ENCODE data around the gene PDZRN4.
"Not testable (repeated sequence)": the region's sequence is repeated elsewhere in the genome, so short reads cannot be mapped to it uniquely, and the experiment has no call there.

PDZRN4 gene

GRCh38 chr12:41511247-41511646 is 323.1 kb downstream of the PDZRN4 start:
- no peak for DNase-seq (ENCODE audit: low spot score)

- no peak for DNase-seq (ENCODE audit: low spot score)
Observed at GRCh38 chr12:41512497-41512896, 324.4 kb downstream of the PDZRN4 start.

GRCh38 chr12:41514021-41514777 is 326.1 kb downstream of the PDZRN4 start:
- no peak for DNase-seq (ENCODE audit: low spot score)

- DNase-seq (ENCODE audit: low spot score) = no peak
Observed at GRCh38 chr12:41514907-41515306, 326.8 kb downstream of the PDZRN4 start.

- no peak for DNase-seq (ENCODE audit: low spot score)
Observed at GRCh38 chr12:41515953-41516352, 327.8 kb downstream of the PDZRN4 start.

- DNase-seq (ENCODE audit: low spot score) = no peak
Observed at GRCh38 chr12:41520869-41521268, 332.7 kb downstream of the PDZRN4 start.

GRCh38 chr12:41521872-41522379 is 333.8 kb downstream of the PDZRN4 start:
- DNase-seq (ENCODE audit: low spot score) = no peak

GRCh38 chr12:41527062-41527461 is 338.9 kb downstream of the PDZRN4 start:
- no peak for DNase-seq (ENCODE audit: low spot score)

GRCh38 chr12:41527534-41528116 is 339.5 kb downstream of the PDZRN4 start:
- no peak for DNase-seq (ENCODE audit: low spot score)

- no peak for DNase-seq (ENCODE audit: low spot score)
Observed at GRCh38 chr12:41528874-41529273, 340.8 kb downstream of the PDZRN4 start.

- no peak for DNase-seq (ENCODE audit: low spot score)
Observed at GRCh38 chr12:41530441-41530840, 342.3 kb downstream of the PDZRN4 start.

- peak; percentile 85 for DNase-seq (ENCODE audit: low spot score)
Observed at GRCh38 chr12:41531147-41531829, 343.2 kb downstream of the PDZRN4 start.

- no peak for DNase-seq (ENCODE audit: low spot score)
Observed at GRCh38 chr12:41532072-41532471, 344.0 kb downstream of the PDZRN4 start.

GRCh38 chr12:41536813-41537490 is 348.8 kb downstream of the PDZRN4 start:
- no peak for DNase-seq (ENCODE audit: low spot score)

GRCh38 chr12:41537522-41537921 is 349.4 kb downstream of the PDZRN4 start:
- no peak for DNase-seq (ENCODE audit: low spot score)

GRCh38 chr12:41545761-41546160 is 357.6 kb downstream of the PDZRN4 start:
- DNase-seq (ENCODE audit: low spot score) = no peak

- not testable (repeated sequence) for DNase-seq (ENCODE audit: low spot score)
Observed at GRCh38 chr12:41547071-41547470, 359.0 kb downstream of the PDZRN4 start.

- DNase-seq (ENCODE audit: low spot score) = no peak
Observed at GRCh38 chr12:41548926-41549325, 360.8 kb downstream of the PDZRN4 start.

GRCh38 chr12:41552588-41552987 is 364.5 kb downstream of the PDZRN4 start:
- no peak for DNase-seq (ENCODE audit: low spot score)

GRCh38 chr12:41556176-41556575 is 368.1 kb downstream of the PDZRN4 start:
- no peak for DNase-seq (ENCODE audit: low spot score)

- DNase-seq (ENCODE audit: low spot score) = no peak
Observed at GRCh38 chr12:41557344-41557743, 369.2 kb downstream of the PDZRN4 start.

GRCh38 chr12:41558671-41559070 is 370.6 kb downstream of the PDZRN4 start:
- DNase-seq (ENCODE audit: low spot score) = no peak
